Measurements from ENCODE around the gene HMGCL.

The HMGCL gene

DNA sequence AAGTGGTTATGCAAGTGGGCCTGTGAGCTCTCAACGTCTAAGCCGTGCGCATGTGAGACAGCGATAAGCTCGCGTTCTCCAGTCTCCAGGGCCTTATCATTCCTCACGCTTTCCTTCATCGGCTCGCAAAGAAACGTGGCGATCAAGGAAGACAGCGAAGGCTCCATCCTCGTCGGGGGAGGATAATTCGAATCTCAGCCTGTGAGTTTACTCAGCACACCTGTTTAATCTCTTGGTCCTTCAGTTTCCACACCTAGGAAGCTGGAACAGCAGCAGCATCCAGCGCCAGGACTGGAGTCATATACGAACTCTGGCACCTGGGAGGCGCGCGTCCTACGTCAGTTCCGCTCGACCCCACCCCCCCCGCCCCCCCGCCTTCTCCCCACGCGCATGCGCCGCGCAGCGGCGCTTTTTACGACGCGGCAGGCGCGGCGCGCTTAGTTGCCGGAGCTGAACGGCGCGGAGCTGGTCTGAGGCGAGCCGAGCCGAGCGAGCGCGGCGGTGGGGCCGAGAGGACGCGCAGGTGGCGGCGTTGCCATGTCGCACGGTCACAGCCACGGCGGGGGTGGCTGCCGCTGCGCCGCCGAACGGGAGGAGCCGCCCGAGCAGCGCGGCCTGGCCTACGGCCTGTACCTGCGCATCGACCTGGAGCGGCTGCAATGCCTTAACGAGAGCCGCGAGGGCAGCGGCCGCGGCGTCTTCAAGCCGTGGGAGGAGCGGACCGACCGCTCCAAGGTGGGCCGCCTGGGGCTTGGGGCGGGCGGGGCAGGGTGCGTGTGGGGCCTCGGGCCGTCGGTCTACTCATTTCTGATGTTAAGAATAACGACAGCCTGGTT lies 47.0 kb downstream of the HMGCL start, which contains the start of gene PITHD1:
Gene PITHD1 (plus strand): TSS at position 440 of the 836 bp plus-strand sequence. CDS start 98 bp downstream, at position 538.
- H3K4me1 ChIP-seq (ENCODE audit: insufficient read depth, poor library complexity, severe bottlenecking): peaks cover 15% of the 10 kb centered on the region
- H3K9me3 ChIP-seq (ENCODE audit: severe bottlenecking): no peaks in the 10 kb centered on the region
- peak within 1 kb of the TSS; percentile 68 for H3K4me3 ChIP-seq (ENCODE audit: severe bottlenecking)
- ATAC-seq (ENCODE audit: low read depth): peak; percentile 72
- H3K36me3 ChIP-seq (ENCODE audit: low read depth): peaks cover 39% of the 10 kb centered on the region
- H3K27me3 ChIP-seq (ENCODE audit: insufficient read depth, poor library complexity, severe bottlenecking): no peaks in the 10 kb centered on the region
- H3K27ac ChIP-seq (ENCODE audit: poor library complexity, severe bottlenecking): peak within 1 kb of the TSS; percentile 41
- TF ChIP-seq, protein P1, sequence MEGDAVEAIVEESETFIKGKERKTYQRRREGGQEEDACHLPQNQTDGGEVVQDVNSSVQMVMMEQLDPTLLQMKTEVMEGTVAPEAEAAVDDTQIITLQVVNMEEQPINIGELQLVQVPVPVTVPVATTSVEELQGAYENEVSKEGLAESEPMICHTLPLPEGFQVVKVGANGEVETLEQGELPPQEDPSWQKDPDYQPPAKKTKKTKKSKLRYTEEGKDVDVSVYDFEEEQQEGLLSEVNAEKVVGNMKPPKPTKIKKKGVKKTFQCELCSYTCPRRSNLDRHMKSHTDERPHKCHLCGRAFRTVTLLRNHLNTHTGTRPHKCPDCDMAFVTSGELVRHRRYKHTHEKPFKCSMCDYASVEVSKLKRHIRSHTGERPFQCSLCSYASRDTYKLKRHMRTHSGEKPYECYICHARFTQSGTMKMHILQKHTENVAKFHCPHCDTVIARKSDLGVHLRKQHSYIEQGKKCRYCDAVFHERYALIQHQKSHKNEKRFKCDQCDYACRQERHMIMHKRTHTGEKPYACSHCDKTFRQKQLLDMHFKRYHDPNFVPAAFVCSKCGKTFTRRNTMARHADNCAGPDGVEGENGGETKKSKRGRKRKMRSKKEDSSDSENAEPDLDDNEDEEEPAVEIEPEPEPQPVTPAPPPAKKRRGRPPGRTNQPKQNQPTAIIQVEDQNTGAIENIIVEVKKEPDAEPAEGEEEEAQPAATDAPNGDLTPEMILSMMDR (IDR thresholded peaks at IDR 0.05; ENCODE audit: poor library complexity, severe bottlenecking): no peak
- DNase-seq (ENCODE audit: low spot score): peak; percentile 80

DNA sequence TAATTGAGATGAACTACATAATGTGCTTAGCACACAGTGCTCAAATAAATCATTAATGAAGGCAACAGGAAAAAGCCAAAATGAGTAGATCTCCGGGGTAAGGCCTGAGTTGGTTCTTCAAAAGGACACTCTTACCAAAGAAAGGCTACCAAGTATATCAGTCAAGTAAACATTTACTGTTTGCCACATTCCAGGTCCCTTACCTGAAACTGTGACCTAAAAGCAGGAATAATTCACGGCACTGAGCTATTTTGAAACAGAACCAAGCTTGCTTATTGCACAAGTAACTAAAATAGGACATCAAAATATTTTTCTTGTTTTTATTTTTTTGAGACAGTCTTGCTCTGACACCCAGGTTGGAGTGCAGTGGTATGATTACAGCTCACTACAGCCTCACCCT lies 49.0 kb downstream of the HMGCL start:
- TF ChIP-seq, protein P1 (IDR thresholded peaks at IDR 0.05; ENCODE audit: poor library complexity, severe bottlenecking): no peak
- Histone ChIP-seq H3K27me3 (ENCODE audit: insufficient read depth, poor library complexity, severe bottlenecking) (no peaks in the 10 kb centered on the region), H3K36me3 (ENCODE audit: low read depth) (peaks cover 26% of the 10 kb centered on the region), H3K9me3 (ENCODE audit: severe bottlenecking) (no peaks in the 10 kb centered on the region), H3K4me1 (ENCODE audit: insufficient read depth, poor library complexity, severe bottlenecking) (peaks cover 15% of the 10 kb centered on the region), H3K27ac (ENCODE audit: poor library complexity, severe bottlenecking) (no peak overlapping the region), H3K4me3 (ENCODE audit: severe bottlenecking) (no peak overlapping the region)
- no peak for ATAC-seq (ENCODE audit: low read depth)
- DNase-seq (ENCODE audit: low spot score): no peak

DNA sequence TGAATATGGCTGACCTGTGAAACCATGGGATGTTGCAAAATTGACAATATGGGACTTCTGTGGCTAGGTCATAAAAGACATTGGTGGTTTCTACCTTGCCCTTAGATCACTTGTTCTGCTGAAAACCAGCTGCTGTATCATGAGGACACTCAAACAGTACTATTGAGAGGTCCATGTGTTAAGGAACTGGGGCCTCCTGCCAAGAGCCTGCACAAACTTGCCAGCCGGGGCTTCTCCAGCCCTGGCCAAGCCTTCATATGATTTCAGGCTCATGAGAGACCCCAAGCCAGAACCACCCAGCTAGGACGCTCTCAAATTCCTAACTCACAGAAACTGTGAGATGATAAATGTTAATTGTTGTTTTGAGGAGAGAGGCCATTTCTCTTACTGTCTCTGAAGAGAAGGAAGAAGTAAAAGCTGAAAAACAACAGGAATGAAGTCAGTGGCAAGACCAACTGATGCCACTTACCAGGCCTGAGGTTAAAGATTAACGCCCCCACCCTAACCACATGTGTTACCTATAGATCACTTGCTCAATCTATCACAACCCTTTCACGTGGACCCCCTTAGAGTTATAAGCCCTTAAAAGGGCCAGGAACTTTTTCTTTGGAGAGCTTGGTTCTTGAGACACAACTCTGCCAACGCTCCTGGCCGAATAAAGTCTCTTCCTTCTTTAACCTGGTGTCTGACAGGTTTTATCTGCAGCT lies 50.9 kb downstream of the HMGCL start:
- TF ChIP-seq, protein P1 (IDR thresholded peaks at IDR 0.05; ENCODE audit: poor library complexity, severe bottlenecking): no peak
- no peaks in the 10 kb centered on the region for H3K27me3 ChIP-seq (ENCODE audit: insufficient read depth, poor library complexity, severe bottlenecking)
- DNase-seq (ENCODE audit: low spot score) (no peak), ATAC-seq (ENCODE audit: low read depth) (no peak)
- H3K27ac ChIP-seq (ENCODE audit: poor library complexity, severe bottlenecking): no peak overlapping the region
- H3K36me3 ChIP-seq (ENCODE audit: low read depth): peaks cover 15% of the 10 kb centered on the region
- H3K9me3 ChIP-seq (ENCODE audit: severe bottlenecking): no peaks in the 10 kb centered on the region
- H3K4me3 ChIP-seq (ENCODE audit: severe bottlenecking): no peak overlapping the region
- peaks cover 5% of the 10 kb centered on the region for H3K4me1 ChIP-seq (ENCODE audit: insufficient read depth, poor library complexity, severe bottlenecking)

DNA sequence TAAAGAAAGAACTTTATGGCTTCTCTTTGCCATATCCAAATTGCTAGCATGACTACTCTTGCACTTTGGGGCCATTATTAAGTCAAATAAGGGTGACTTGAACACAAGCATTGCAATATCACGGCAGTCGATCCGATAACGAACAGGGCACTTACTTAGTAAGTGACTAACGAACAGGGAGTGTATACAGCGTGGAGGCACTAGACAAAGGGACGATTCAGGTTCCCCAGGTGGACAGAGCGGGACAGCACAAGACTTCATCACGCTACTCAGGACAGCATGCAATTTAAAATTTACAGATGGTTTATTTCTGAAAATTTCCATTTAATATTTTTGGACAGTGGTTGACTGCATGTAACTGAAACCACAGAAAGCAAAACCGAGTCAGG lies 52.4 kb downstream of the HMGCL start:
- no peaks in the 10 kb centered on the region for H3K9me3 ChIP-seq (ENCODE audit: severe bottlenecking)
- H3K27me3 ChIP-seq (ENCODE audit: insufficient read depth, poor library complexity, severe bottlenecking): no peaks in the 10 kb centered on the region
- ATAC-seq (ENCODE audit: low read depth): no peak
- H3K4me1 ChIP-seq (ENCODE audit: insufficient read depth, poor library complexity, severe bottlenecking): peaks cover 2% of the 10 kb centered on the region
- peaks cover 24% of the 10 kb centered on the region for H3K36me3 ChIP-seq (ENCODE audit: low read depth)
- no peak for DNase-seq (ENCODE audit: low spot score)
- no peak overlapping the region for H3K27ac ChIP-seq (ENCODE audit: poor library complexity, severe bottlenecking)
- no peak overlapping the region for H3K4me3 ChIP-seq (ENCODE audit: severe bottlenecking)
- TF ChIP-seq, protein P1 (IDR thresholded peaks at IDR 0.05; ENCODE audit: poor library complexity, severe bottlenecking): no peak
